OCI-LY7 (cell line): Measurements from ENCODE around the gene ARHGAP26. TPM values are rescaled to one million over a fixed set of nuclear protein-coding genes. Genes with fewer than 3 reads are reported as not detected.

ENCODE experiments used
- BruUV-seq: library from RNA; stranded (reverse); fragments of 400-500 nt; replicated peaks from 2 replicates; lab custom pipeline; 2021; lab: Mats Ljungman, UMichigan
- CTCF ChIA-PET: fragments of 300-600 bp; sonication (Branson Sonifier 250); formaldehyde crosslinking; loops from one replicate; lab custom pipeline; 2022; ENCODE audit warnings: antibody characterized with exemption; ENCODE audit not compliant: unreplicated experiment; lab: Charles Lee
- POLR2A ChIA-PET: fragments of 300-600 bp; sonication (Branson Sonifier 250); formaldehyde crosslinking; loops from one replicate; lab custom pipeline; 2022; ENCODE audit warnings: antibody characterized with exemption; lab: Charles Lee
- DNase-seq: peaks from one replicate; pipeline ENCODE4 v3.0.0-alpha.2; 2015; ENCODE audit warnings: low spot score
- H2AFZ ChIP-seq: fragments of 200-600 bp; sonication (generic), shearing (Covaris generic); 2 replicates; pipeline ENCODE4 v1.6.1; 2014; ENCODE audit warnings: mild to moderate bottlenecking, antibody characterized with exemption, low read length, moderate library complexity
- H3K27ac ChIP-seq: fragments of 200-600 bp; sonication (generic); 2 replicates; pipeline ENCODE4 v1.5.1; 2014; ENCODE audit warnings: mixed run types, low read depth, mild to moderate bottlenecking, moderate library complexity, low read length, inconsistent platforms; ENCODE audit not compliant: poor library complexity, severe bottlenecking
- H3K36me3 ChIP-seq: fragments of 200-600 bp; sonication (generic); 2 replicates; pipeline ENCODE4 v1.6.1; 2014; ENCODE audit warnings: mild to moderate bottlenecking, antibody characterized with exemption, low read length, moderate library complexity, mixed read lengths; ENCODE audit not compliant: insufficient read depth
- H3K4me1 ChIP-seq: fragments of 200-600 bp; sonication (generic); 2 replicates; pipeline ENCODE4 v1.5.1; 2014; ENCODE audit warnings: mild to moderate bottlenecking, low read length; ENCODE audit not compliant: insufficient read depth, poor library complexity, severe bottlenecking
- H3K4me2 ChIP-seq: fragments of 200-600 bp; sonication (generic); 2 replicates; pipeline ENCODE4 v1.6.1; 2014; ENCODE audit warnings: mild to moderate bottlenecking, low read length
- H3K4me3 ChIP-seq: fragments of 200-600 bp; sonication (generic); 2 replicates; pipeline ENCODE4 v1.5.1; 2014; ENCODE audit warnings: mild to moderate bottlenecking, low read depth, low read length; ENCODE audit not compliant: poor library complexity, severe bottlenecking
- H3K79me2 ChIP-seq: fragments of 200-600 bp; sonication (generic); 2 replicates; pipeline ENCODE4 v1.6.1; 2016; ENCODE audit warnings: low read depth, mild to moderate bottlenecking, low read length, moderate library complexity, mixed read lengths; ENCODE audit not compliant: insufficient read depth
- H3K9me2 ChIP-seq: fragments of 200-600 bp; sonication (generic); 2 replicates; pipeline ENCODE4 v1.6.1; 2016; ENCODE audit warnings: mild to moderate bottlenecking, low read length, mixed read lengths; ENCODE audit not compliant: insufficient read depth
- H3K9me3 ChIP-seq: fragments of 200-600 bp; sonication (generic); 2 replicates; pipeline ENCODE4 v1.6.1; 2014; ENCODE audit warnings: mild to moderate bottlenecking, mixed run types, low read length, mixed read lengths
- H4K20me1 ChIP-seq: fragments of 200-600 bp; sonication (generic); 2 replicates; pipeline ENCODE4 v1.6.1; 2014; ENCODE audit warnings: mild to moderate bottlenecking, antibody characterized with exemption, low read length, moderate library complexity, mixed read lengths; ENCODE audit not compliant: insufficient read depth
- CTCF ChIP-seq: fragments of 200-600 bp; sonication (generic); conservative IDR thresholded peaks from 2 replicates; pipeline ENCODE4 v1.5.1; 2014; ENCODE audit warnings: mild to moderate bottlenecking, antibody characterized with exemption, low read length, moderate library complexity, mixed read lengths
- EZH2phosphoT487 ChIP-seq: fragments of 200-600 bp; sonication (generic); IDR thresholded peaks from 2 replicates; pipeline ENCODE4 v1.6.1; 2018; ENCODE audit warnings: low read depth, borderline replicate concordance, mild to moderate bottlenecking, mixed run types, antibody characterized with exemption, low read length, moderate library complexity, mixed read lengths
- intact Hi-C: fragments of 100-400 bp; cut with micrococcal nuclease; formaldehyde crosslinking; loops from one replicate; pipeline ENCODE4 v1.10.0; 2022; ENCODE audit not compliant: unreplicated experiment
- total RNA-seq, 2 experiments: library from RNA; depleted of rRNA in 1 of 2; stranded (reverse); fragments of >200 nt in 1 of 2; shearing (Covaris generic) in 1 of 2; gene quantifications; 2 replicates each; pipeline ENCODE4 v1.2.3, GENCODE V29; 2014 to 2022

The ARHGAP26 gene
- total RNA-seq, 2 experiments from 2014 or later = 7.0 to 19.1 TPM

GRCh38 chr5:143046314-143046713 lies 276.1 kb downstream of the ARHGAP26 start:
- no peaks in the 10 kb centered on the region for H4K20me1 ChIP-seq
- DNase-seq = no peak
- ChIA-PET CTCF (no interaction called here), POLR2A (interaction anchor here (0.6 to 0.8 kb wide), 3 partner anchors 53 to 65 kb away, joined by 3 to 4 read pairs (median 3); no protein-coding TSS in a partner anchor)
- TF ChIP-seq EZH2phosphoT487 (no peak), CTCF (no peak)
- no peak overlapping the region for H3K27ac ChIP-seq
- H2AFZ ChIP-seq = no peak overlapping the region
- intact Hi-C loops = no loop called here
- no TSS peak for BruUV-seq
- no peaks in the 10 kb centered on the region for H3K79me2 ChIP-seq
- H3K4me2 ChIP-seq = no peak overlapping the region
- H3K4me3 ChIP-seq = no peak overlapping the region
- H3K4me1 ChIP-seq = no peaks in the 10 kb centered on the region
- no peaks in the 10 kb centered on the region for H3K36me3 ChIP-seq
- H3K9me2 ChIP-seq = no peaks in the 10 kb centered on the region
- H3K9me3 ChIP-seq = no peaks in the 10 kb centered on the region

GRCh38 chr5:143047091-143047490 lies 276.9 kb downstream of the ARHGAP26 start:
- H2AFZ ChIP-seq = no peak overlapping the region
- BruUV-seq = no TSS peak
- H4K20me1 ChIP-seq = no peaks in the 10 kb centered on the region
- no peaks in the 10 kb centered on the region for H3K79me2 ChIP-seq
- no peak for DNase-seq
- no peaks in the 10 kb centered on the region for H3K36me3 ChIP-seq
- H3K9me2 ChIP-seq = no peaks in the 10 kb centered on the region
- H3K4me2 ChIP-seq = no peak overlapping the region
- no peaks in the 10 kb centered on the region for H3K4me1 ChIP-seq
- POLR2A ChIA-PET = interaction anchor here (0.6 kb wide), 1 partner anchor 391 kb away, joined by 3 read pairs; no protein-coding TSS in a partner anchor
- H3K9me3 ChIP-seq = no peaks in the 10 kb centered on the region
- H3K27ac ChIP-seq = no peak overlapping the region
- no peak overlapping the region for H3K4me3 ChIP-seq
- TF ChIP-seq CTCF (no peak), EZH2phosphoT487 (no peak)
- CTCF ChIA-PET = no interaction called here
- intact Hi-C loops = no loop called here

- Histone ChIP-seq H3K9me3 (no peaks in the 10 kb centered on the region), H4K20me1 (no peaks in the 10 kb centered on the region), H3K27ac (no peak overlapping the region), H3K4me1 (no peaks in the 10 kb centered on the region), H3K4me2 (no peak overlapping the region), H3K9me2 (no peaks in the 10 kb centered on the region), H3K79me2 (no peaks in the 10 kb centered on the region), H3K4me3 (no peak overlapping the region), H2AFZ (no peak overlapping the region), H3K36me3 (no peaks in the 10 kb centered on the region)
- TF ChIP-seq CTCF (no peak), EZH2phosphoT487 (no peak)
- no peak for DNase-seq
- intact Hi-C loops = no loop called here
- ChIA-PET POLR2A (interaction anchor here (0.9 kb wide), 1 partner anchor 38 kb away, joined by 3 read pairs; no protein-coding TSS in a partner anchor), CTCF (no interaction called here)
- no TSS peak for BruUV-seq
Observed at GRCh38 chr5:143050183-143050582, 280.0 kb downstream of the ARHGAP26 start.
